ENCODE measurements around the gene ZNF254. TPM values are rescaled to one million over a fixed set of nuclear protein-coding genes. Genes with fewer than 3 reads are reported as not detected.
A peak's percentile ranks its signal among the peaks of the same experiment; 100 is the strongest.

Gene ZNF254
- total and polyA plus RNA-seq, 10 of the 15 experiments (the other 5 are each of a cell fraction or from before 2014, with no cell fraction given) = 1.5 to 15.7 (median 8.5) TPM

DNA sequence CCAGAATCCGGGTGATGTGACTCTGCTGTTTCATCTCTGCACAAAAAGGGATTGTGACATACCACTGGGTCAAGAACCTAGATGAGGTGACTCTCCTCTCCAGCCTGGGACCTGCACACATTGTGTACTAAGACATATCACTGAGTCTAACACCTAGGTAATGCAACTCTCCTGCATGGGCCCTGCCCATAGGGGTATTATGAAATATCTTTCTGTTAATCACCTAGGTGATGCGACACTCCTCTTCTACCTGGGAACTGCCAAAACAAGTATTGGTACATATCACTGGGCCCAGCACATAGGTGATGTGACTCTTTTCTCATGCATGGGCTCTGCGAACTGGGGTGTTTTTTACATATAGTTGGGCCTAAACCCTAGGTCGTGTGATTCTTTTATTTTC, 35.5 kb upstream of the ZNF254 start:
- ChIA-PET CTCF (no interaction called here), RAD21 (ENCODE audit: unreplicated experiment) (no interaction called here), POLR2A (no interaction called here), SMC1A (ENCODE audit: uncharacterized antibody, unreplicated experiment) (no interaction called here)
- Histone ChIP-seq H3K27ac (ENCODE audit: control insufficient read depth, insufficient read depth) (no peak overlapping the region), H3K9me3 (replicated peaks; ENCODE audit: control insufficient read depth, insufficient read depth, low read length) (no peaks in the 10 kb centered on the region; the same call in 2 of the 3 replicates), H3K4me2 (ENCODE audit: control insufficient read depth, insufficient read depth) (no peak overlapping the region), H2AFZ (ENCODE audit: control insufficient read depth, low read depth, low read length) (no peak overlapping the region), H3K4me1 (ENCODE audit: control insufficient read depth, insufficient read depth, low read length) (no peaks in the 10 kb centered on the region), H4K20me1 (ENCODE audit: control insufficient read depth, insufficient read depth) (no peaks in the 10 kb centered on the region), H3K4me3 (no peak overlapping the region), H3K36me3 (ENCODE audit: control insufficient read depth in 2 of 2, insufficient read depth in 2 of 2, low read length in 1 of 2) (peaks cover 6 to 18% of the 10 kb centered on the region in 2 experiments), H3K79me2 (ENCODE audit: control insufficient read depth, insufficient read depth, low read length) (no peaks in the 10 kb centered on the region), H3K9ac (ENCODE audit: control insufficient read depth, insufficient read depth, low read length) (no peak overlapping the region), H3K27me3 (replicated peaks in 1 of 2; ENCODE audit: control insufficient read depth in 2 of 2, insufficient read depth in 2 of 2, low read length in 1 of 2) (no peaks in the 10 kb centered on the region)
- ATAC-seq (no peak), FAIRE-seq (no peak), DNase-seq (ENCODE audit: low read depth, low spot score) (no peak)
- TF ChIP-seq CHD2 (IDR thresholded peaks at IDR 0.05; ENCODE audit: borderline replicate concordance, low read depth, low read length) = no peak
- no peak for TF ChIP-seq MYB (IDR thresholded peaks at IDR 0.05; ENCODE audit: borderline replicate concordance, low read depth, low read length)
- TF ChIP-seq PAX5 (IDR thresholded peaks at IDR 0.05; ENCODE audit: borderline replicate concordance, low read depth, low read length) = no peak
- no peak for TF ChIP-seq SREBF2 (IDR thresholded peaks at IDR 0.05; ENCODE audit: low read length)
- TF ChIP-seq LARP7 (IDR thresholded peaks at IDR 0.05) = no peak
- TF ChIP-seq, protein P1, sequence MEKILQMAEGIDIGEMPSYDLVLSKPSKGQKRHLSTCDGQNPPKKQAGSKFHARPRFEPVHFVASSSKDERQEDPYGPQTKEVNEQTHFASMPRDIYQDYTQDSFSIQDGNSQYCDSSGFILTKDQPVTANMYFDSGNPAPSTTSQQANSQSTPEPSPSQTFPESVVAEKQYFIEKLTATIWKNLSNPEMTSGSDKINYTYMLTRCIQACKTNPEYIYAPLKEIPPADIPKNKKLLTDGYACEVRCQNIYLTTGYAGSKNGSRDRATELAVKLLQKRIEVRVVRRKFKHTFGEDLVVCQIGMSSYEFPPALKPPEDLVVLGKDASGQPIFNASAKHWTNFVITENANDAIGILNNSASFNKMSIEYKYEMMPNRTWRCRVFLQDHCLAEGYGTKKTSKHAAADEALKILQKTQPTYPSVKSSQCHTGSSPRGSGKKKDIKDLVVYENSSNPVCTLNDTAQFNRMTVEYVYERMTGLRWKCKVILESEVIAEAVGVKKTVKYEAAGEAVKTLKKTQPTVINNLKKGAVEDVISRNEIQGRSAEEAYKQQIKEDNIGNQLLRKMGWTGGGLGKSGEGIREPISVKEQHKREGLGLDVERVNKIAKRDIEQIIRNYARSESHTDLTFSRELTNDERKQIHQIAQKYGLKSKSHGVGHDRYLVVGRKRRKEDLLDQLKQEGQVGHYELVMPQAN (conservative IDR thresholded peaks at IDR 0.05) = no peak
- no TSS peak for BruUV-seq (replicated peaks)
- 94% methylated on average over 4 of the region's 4 CpGs for WGBS (ENCODE audit: insufficient coverage, insufficient replicate concordance, low lambda C conversion rate, missing lambda C conversion rate)
- in situ Hi-C loops (cut with MboI) = no loop called here
- intact Hi-C loops (cut with micrococcal nuclease; ENCODE audit: unreplicated experiment) = no loop called here

DNA sequence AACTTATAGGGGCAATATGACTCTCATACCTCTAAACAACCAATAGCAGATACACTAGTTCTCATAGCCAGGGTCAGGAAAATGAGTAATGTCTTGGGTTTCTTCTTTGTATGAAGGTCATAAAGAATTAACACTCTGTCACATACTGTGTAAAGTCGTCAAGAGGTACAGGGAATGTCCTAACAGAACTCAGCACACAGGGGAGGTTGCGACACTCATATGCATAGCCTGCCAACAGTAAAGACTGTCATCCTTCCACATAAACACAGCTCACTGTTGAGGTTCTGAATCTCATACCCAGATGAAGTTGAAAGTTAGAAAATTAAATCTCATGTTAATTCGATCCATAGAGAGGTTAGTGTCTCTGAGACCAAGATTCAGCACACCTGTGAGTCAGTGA, 34.2 kb upstream of the ZNF254 start:
- ChIA-PET RAD21 (ENCODE audit: unreplicated experiment) (no interaction called here), CTCF (no interaction called here), POLR2A (no interaction called here), SMC1A (ENCODE audit: uncharacterized antibody, unreplicated experiment) (no interaction called here)
- TSS peak; percentile 15 for BruUV-seq (replicated peaks)
- Histone ChIP-seq H3K27me3 (replicated peaks in 1 of 2; ENCODE audit: control insufficient read depth in 2 of 2, insufficient read depth in 2 of 2, low read length in 1 of 2) (no peaks in the 10 kb centered on the region), H3K36me3 (ENCODE audit: control insufficient read depth in 2 of 2, insufficient read depth in 2 of 2, low read length in 1 of 2) (peaks cover 6 to 15% of the 10 kb centered on the region in 2 experiments), H3K9ac (ENCODE audit: control insufficient read depth, insufficient read depth, low read length) (no peak overlapping the region), H3K4me1 (ENCODE audit: control insufficient read depth, insufficient read depth, low read length) (no peaks in the 10 kb centered on the region), H4K20me1 (ENCODE audit: control insufficient read depth, insufficient read depth) (no peaks in the 10 kb centered on the region), H3K4me3 (no peak overlapping the region), H3K4me2 (ENCODE audit: control insufficient read depth, insufficient read depth) (no peak overlapping the region), H2AFZ (ENCODE audit: control insufficient read depth, low read depth, low read length) (no peak overlapping the region), H3K27ac (ENCODE audit: control insufficient read depth, insufficient read depth) (no peak overlapping the region), H3K9me3 (replicated peaks; ENCODE audit: control insufficient read depth, insufficient read depth, low read length) (no peaks in the 10 kb centered on the region; the same call in 2 of the 3 replicates), H3K79me2 (ENCODE audit: control insufficient read depth, insufficient read depth, low read length) (no peaks in the 10 kb centered on the region)
- FAIRE-seq (no peak), ATAC-seq (no peak), DNase-seq (ENCODE audit: low read depth, low spot score) (no peak)
- TF ChIP-seq YY1 (IDR thresholded peaks at IDR 0.05; ENCODE audit: low read depth, low read length) (no peak), CEBPB (IDR thresholded peaks at IDR 0.05; ENCODE audit: borderline replicate concordance in 1 of 2, low read depth in 2 of 2, low read length in 2 of 2) (no peak)
- intact Hi-C loops (cut with micrococcal nuclease; ENCODE audit: unreplicated experiment) = no loop called here
- in situ Hi-C loops (cut with MboI) = no loop called here
- 98% methylated on average over 3 of the region's 3 CpGs for WGBS (ENCODE audit: insufficient coverage, insufficient replicate concordance, low lambda C conversion rate, missing lambda C conversion rate)
